OCI-LY3 (cell line): ENCODE results near the gene TFDP1.

ENCODE experiments used
- EZH2phosphoT487 ChIP-seq: fragments of 200-600 bp; shearing (Covaris generic); IDR thresholded peaks from 2 replicates; pipeline ENCODE4 v1.6.1; 2018; ENCODE audit warnings: antibody characterized with exemption, mixed run types, low read depth
- TF ChIP-seq, protein P1 (sequence below): fragments of 200-600, 300-600 bp; sonication (generic); IDR thresholded peaks from 2 replicates; pipeline ENCODE4 v1.5.1; 2014; ENCODE audit warnings: antibody characterized with exemption, low read length, low read depth

DNA sequence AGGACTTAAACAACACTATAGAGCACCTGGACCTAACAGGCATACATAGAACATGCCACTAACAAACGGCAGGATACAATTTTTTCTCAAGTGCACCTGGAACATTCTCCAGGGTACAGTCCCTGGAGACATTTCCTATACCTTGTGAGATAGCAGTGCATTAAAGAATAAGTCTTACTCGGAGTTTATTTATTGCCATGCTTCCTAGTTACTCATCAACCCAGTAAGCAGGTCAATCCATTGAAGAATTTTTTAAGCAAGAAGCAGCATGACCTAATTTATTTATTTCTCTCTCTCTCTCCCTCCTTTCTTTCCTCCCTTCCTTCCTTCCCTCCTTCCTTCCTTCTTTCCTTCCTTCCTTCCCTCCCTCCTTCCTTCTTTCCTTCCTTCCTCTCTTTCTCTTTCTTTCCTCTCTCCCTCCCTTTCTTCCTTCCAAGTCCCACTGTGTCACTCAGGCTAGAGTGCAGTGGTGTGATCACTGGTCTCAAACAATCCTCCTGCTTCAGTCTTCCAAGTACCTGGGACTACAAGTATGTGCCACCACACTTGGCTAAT, 6.6 kb upstream of the TFDP1 start:
- TF ChIP-seq, protein P1, sequence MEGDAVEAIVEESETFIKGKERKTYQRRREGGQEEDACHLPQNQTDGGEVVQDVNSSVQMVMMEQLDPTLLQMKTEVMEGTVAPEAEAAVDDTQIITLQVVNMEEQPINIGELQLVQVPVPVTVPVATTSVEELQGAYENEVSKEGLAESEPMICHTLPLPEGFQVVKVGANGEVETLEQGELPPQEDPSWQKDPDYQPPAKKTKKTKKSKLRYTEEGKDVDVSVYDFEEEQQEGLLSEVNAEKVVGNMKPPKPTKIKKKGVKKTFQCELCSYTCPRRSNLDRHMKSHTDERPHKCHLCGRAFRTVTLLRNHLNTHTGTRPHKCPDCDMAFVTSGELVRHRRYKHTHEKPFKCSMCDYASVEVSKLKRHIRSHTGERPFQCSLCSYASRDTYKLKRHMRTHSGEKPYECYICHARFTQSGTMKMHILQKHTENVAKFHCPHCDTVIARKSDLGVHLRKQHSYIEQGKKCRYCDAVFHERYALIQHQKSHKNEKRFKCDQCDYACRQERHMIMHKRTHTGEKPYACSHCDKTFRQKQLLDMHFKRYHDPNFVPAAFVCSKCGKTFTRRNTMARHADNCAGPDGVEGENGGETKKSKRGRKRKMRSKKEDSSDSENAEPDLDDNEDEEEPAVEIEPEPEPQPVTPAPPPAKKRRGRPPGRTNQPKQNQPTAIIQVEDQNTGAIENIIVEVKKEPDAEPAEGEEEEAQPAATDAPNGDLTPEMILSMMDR: no peak
- TF ChIP-seq EZH2phosphoT487: no peak
